ENCODE measurements around the gene OR6S1.

DNA sequence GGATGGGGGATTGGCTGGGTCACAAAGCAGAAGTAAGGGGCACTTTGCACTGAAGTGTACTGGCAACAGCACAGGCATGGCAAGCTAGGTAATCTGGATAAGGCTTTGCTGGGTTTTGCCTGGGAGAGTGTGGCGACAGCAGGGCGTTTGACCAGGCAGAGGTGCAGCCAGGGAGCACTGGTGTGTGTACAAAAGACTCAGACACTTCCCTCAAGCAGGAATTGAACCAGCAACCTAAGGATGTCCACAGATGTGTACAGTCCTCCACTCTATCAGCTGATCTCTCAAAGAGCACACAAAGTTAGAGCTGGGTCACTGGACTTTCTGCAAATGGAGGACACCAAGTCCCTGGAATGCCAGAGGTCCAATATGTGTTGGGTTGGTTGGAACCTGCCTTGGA lies 27.5 kb upstream of the OR6S1 start:
- TF ChIP-seq CTCF (conservative IDR thresholded peaks at IDR 0.05; ENCODE audit: low read depth in 2 of 2) (no peak), EZH2 (IDR thresholded peaks at IDR 0.05; ENCODE audit: low read depth, unreplicated experiment) (no peak), POLR2AphosphoS5 (IDR thresholded peaks at IDR 0.05; ENCODE audit: low read depth) (no peak), EZH2phosphoT487 (IDR thresholded peaks at IDR 0.05; ENCODE audit: unreplicated experiment) (no peak), CREB1 (CRISPR knock-in tag; IDR thresholded peaks at IDR 0.05; ENCODE audit: low read depth) (no peak), ZNF114 (CRISPR knock-in tag; IDR thresholded peaks at IDR 0.05) (no peak), JUNB (IDR thresholded peaks at IDR 0.05; ENCODE audit: unreplicated experiment) (no peak)
- TF ChIP-seq, protein P1, sequence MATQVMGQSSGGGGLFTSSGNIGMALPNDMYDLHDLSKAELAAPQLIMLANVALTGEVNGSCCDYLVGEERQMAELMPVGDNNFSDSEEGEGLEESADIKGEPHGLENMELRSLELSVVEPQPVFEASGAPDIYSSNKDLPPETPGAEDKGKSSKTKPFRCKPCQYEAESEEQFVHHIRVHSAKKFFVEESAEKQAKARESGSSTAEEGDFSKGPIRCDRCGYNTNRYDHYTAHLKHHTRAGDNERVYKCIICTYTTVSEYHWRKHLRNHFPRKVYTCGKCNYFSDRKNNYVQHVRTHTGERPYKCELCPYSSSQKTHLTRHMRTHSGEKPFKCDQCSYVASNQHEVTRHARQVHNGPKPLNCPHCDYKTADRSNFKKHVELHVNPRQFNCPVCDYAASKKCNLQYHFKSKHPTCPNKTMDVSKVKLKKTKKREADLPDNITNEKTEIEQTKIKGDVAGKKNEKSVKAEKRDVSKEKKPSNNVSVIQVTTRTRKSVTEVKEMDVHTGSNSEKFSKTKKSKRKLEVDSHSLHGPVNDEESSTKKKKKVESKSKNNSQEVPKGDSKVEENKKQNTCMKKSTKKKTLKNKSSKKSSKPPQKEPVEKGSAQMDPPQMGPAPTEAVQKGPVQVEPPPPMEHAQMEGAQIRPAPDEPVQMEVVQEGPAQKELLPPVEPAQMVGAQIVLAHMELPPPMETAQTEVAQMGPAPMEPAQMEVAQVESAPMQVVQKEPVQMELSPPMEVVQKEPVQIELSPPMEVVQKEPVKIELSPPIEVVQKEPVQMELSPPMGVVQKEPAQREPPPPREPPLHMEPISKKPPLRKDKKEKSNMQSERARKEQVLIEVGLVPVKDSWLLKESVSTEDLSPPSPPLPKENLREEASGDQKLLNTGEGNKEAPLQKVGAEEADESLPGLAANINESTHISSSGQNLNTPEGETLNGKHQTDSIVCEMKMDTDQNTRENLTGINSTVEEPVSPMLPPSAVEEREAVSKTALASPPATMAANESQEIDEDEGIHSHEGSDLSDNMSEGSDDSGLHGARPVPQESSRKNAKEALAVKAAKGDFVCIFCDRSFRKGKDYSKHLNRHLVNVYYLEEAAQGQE (IDR thresholded peaks at IDR 0.05; ENCODE audit: unreplicated experiment), result no peak
